ENCODE data around the gene C2CD2. TPM values are rescaled to one million over a fixed set of nuclear protein-coding genes. Genes with fewer than 3 reads are reported as not detected.

The C2CD2 gene
- total RNA-seq, 4 donors from 2014 or later = 11.6 to 25.3 (median 18.9) TPM

- H3K27ac ChIP-seq (replicated peaks in 1 of 4) = peak overlapping the region; percentile 54 to 70 (median 69)
- peak in 1 of 2 donors; percentile 21 for TF ChIP-seq POLR2AphosphoS5 (IDR thresholded peaks at IDR 0.05)
- TF ChIP-seq EP300 (IDR thresholded peaks at IDR 0.05) = no peak
- intact Hi-C loops (cut with DNase I) = loop anchor here (5.0 kb wide), 1 partner anchor 134 kb away; the partner anchor contains the start of gene ZBTB21
- H3K36me3 ChIP-seq = peaks cover 0 to 1% (median 0%) of the 10 kb centered on the region in 4 donors
- H3K4me3 ChIP-seq = peak overlapping the region; percentile 83 to 95 (median 84)
- WGBS = 1% methylated on average over 28 of the region's 48 CpGs
- H3K4me1 ChIP-seq = peaks cover 4 to 30% (median 28%) of the 10 kb centered on the region in 4 donors
- H3K9me3 ChIP-seq = no peaks in the 10 kb centered on the region
- H3K27me3 ChIP-seq = no peaks in the 10 kb centered on the region
- DNase-seq (ENCODE audit: extremely low spot score) = no peak
Observed at GRCh38 chr21:41877901-41878830, 75.7 kb downstream of the C2CD2 start.

GRCh38 chr21:41876928-41877652, 76.7 kb downstream of the C2CD2 start:
- WGBS = 89% methylated on average over 11 of the region's 11 CpGs
- no peaks in the 10 kb centered on the region for H3K27me3 ChIP-seq
- peaks cover 4 to 30% (median 28%) of the 10 kb centered on the region in 4 donors for H3K4me1 ChIP-seq
- H3K9me3 ChIP-seq = no peaks in the 10 kb centered on the region
- no peak for TF ChIP-seq POLR2A (IDR thresholded peaks at IDR 0.05; ENCODE audit: low read depth)
- TF ChIP-seq CTCF (IDR thresholded peaks at IDR 0.05) = no peak
- no peak for TF ChIP-seq EP300 (IDR thresholded peaks at IDR 0.05)
- TF ChIP-seq POLR2AphosphoS5 (IDR thresholded peaks at IDR 0.05) = no peak
- no peak for DNase-seq (ENCODE audit: extremely low spot score)
- intact Hi-C loops (cut with DNase I) = loop anchor here (5.0 kb wide), 1 partner anchor 135 kb away; the partner anchor contains the start of gene ZBTB21
- peaks cover 0 to 6% (median 0%) of the 10 kb centered on the region in 4 donors for H3K36me3 ChIP-seq
- no peak overlapping the region for H3K27ac ChIP-seq (replicated peaks in 1 of 4)
- H3K4me3 ChIP-seq = peak overlapping the region in 3 of 4 donors; percentile 83 to 95 (median 83)

GRCh38 chr21:41876396-41876795, 77.4 kb downstream of the C2CD2 start:
- H3K9me3 ChIP-seq = no peaks in the 10 kb centered on the region
- TF ChIP-seq POLR2AphosphoS5 (IDR thresholded peaks at IDR 0.05) (no peak), CTCF (IDR thresholded peaks at IDR 0.05) (no peak), POLR2A (IDR thresholded peaks at IDR 0.05; ENCODE audit: low read depth) (no peak), EP300 (IDR thresholded peaks at IDR 0.05) (no peak)
- WGBS = 86% methylated on average over 7 of the region's 8 CpGs
- H3K27ac ChIP-seq (replicated peaks in 1 of 4) = no peak overlapping the region
- H3K27me3 ChIP-seq = no peaks in the 10 kb centered on the region
- DNase-seq (ENCODE audit: extremely low spot score) = no peak
- no peak overlapping the region for H3K4me3 ChIP-seq
- H3K36me3 ChIP-seq = peaks cover 0 to 6% (median 0%) of the 10 kb centered on the region in 4 donors
- H3K4me1 ChIP-seq = peaks cover 4 to 30% (median 28%) of the 10 kb centered on the region in 4 donors
- intact Hi-C loops (cut with DNase I) = loop anchor here (5.0 kb wide), 1 partner anchor 136 kb away; the partner anchor contains the start of gene ZBTB21

GRCh38 chr21:41875086-41875485, 78.7 kb downstream of the C2CD2 start:
- no peak overlapping the region for H3K4me3 ChIP-seq
- no peak overlapping the region for H3K27ac ChIP-seq (replicated peaks in 1 of 4)
- no peaks in the 10 kb centered on the region for H3K27me3 ChIP-seq
- no peak for DNase-seq (ENCODE audit: extremely low spot score)
- 91% methylated on average over 8 of the region's 8 CpGs for WGBS
- H3K36me3 ChIP-seq = peaks cover 0 to 6% (median 0%) of the 10 kb centered on the region in 4 donors
- intact Hi-C loops (cut with DNase I) = loop anchor here (5.0 kb wide), 1 partner anchor 137 kb away; the partner anchor contains the start of gene ZBTB21
- no peaks in the 10 kb centered on the region for H3K9me3 ChIP-seq
- H3K4me1 ChIP-seq = peaks cover 4 to 29% (median 26%) of the 10 kb centered on the region in 4 donors
- TF ChIP-seq POLR2A (IDR thresholded peaks at IDR 0.05; ENCODE audit: low read depth) = no peak
- TF ChIP-seq EP300 (IDR thresholded peaks at IDR 0.05) = no peak
- no peak for TF ChIP-seq CTCF (IDR thresholded peaks at IDR 0.05)
- no peak for TF ChIP-seq POLR2AphosphoS5 (IDR thresholded peaks at IDR 0.05)

All from esophagus muscularis mucosa (tissue), 4 donors.